Esophagus muscularis mucosa (tissue), 4 donors: Measurements from ENCODE around the gene PRKN. TPM values are rescaled to one million over a fixed set of nuclear protein-coding genes. Genes with fewer than 3 reads are reported as not detected.

ENCODE experiments used
- DNase-seq: peaks from one replicate; pipeline ENCODE4 v3.0.0-alpha.2; 2017; ENCODE audit errors: extremely low spot score
- H3K27ac ChIP-seq, 4 donors: fragments of 200-600 bp; sonication (generic); replicated peaks in 1 of 4; 1 replicate in 3 of 4; 2 replicates in 1 of 4; pipeline ENCODE4 v1.5.1; 2016 to 2019; ENCODE audit warnings: mild to moderate bottlenecking in 1 of 4
- H3K27me3 ChIP-seq, 4 donors: fragments of 200-600 bp; sonication (generic); one replicate each; pipeline versions ENCODE4 v1.5.1 to v1.6.0; 2016 to 2019
- H3K36me3 ChIP-seq, 4 donors: fragments of 200-600 bp; sonication (generic); one replicate each; pipeline ENCODE4 v1.5.1; 2016 to 2019
- H3K4me1 ChIP-seq, 4 donors: fragments of 200-600 bp; sonication (generic); one replicate each; pipeline ENCODE4 v1.5.1; 2016 to 2019
- H3K4me3 ChIP-seq, 4 donors: fragments of 200-600 bp; sonication (generic); 1 replicate in 2 of 4; 2 replicates in 2 of 4; pipeline ENCODE4 v1.5.1; 2016 to 2019; ENCODE audit warnings: mild to moderate bottlenecking in 4 of 4, moderate library complexity in 1 of 4
- H3K9me3 ChIP-seq, 4 donors: fragments of 200-600 bp; sonication (generic); 1 replicate in 3 of 4; 2 replicates in 1 of 4; pipeline ENCODE4 v1.5.1; 2016 to 2019
- CTCF ChIP-seq, 3 experiments: fragments of 200-600 bp in 2 of 3; fragments of 450-650 bp in 1 of 3; sonication (generic) in 2 of 3; IDR thresholded peaks; one replicate each; pipeline ENCODE4 v1.5.1; 2017 to 2019; ENCODE audit warnings: antibody characterized with exemption in 3 of 3, mild to moderate bottlenecking in 2 of 3, moderate library complexity in 1 of 3
- EP300 ChIP-seq: sonication (generic); formaldehyde crosslinking; IDR thresholded peaks from one replicate; pipeline ENCODE4 v1.6.1; 2017; ENCODE audit warnings: antibody characterized with exemption
- POLR2A ChIP-seq: fragments of 450-650 bp; IDR thresholded peaks from one replicate; pipeline ENCODE4 v1.6.1; 2017; ENCODE audit warnings: antibody characterized with exemption, moderate library complexity, mild to moderate bottlenecking, low read depth
- POLR2AphosphoS5 ChIP-seq, 2 donors: sonication (generic); formaldehyde crosslinking; IDR thresholded peaks; one replicate each; pipeline ENCODE4 v1.6.1; 2017; ENCODE audit warnings: antibody characterized with exemption in 2 of 2
- WGBS: methylation state at CpG from one replicate; pipeline ENCODE4 v1.1.5; 2018; 5-methylcytosine and 5-hydroxymethylcytosine counted together
- intact Hi-C: fragments of 100-400 bp; cut with DNase I; formaldehyde crosslinking; loops from one replicate; pipeline ENCODE4 v1.15.1; 2023
- total RNA-seq, 4 donors: library from RNA; depleted of rRNA; stranded (reverse); fragments of >200 nt; gene quantifications; one replicate each; pipeline versions ENCODE4 v1.1.0 to v1.2.1, GENCODE V29; 2016

Gene PRKN
- total RNA-seq, 4 donors from 2014 or later, result 9.6 to 14.5 (median 10.8) TPM

GRCh38 chr6:162497389-162497788 is 230.2 kb downstream of the PRKN start:
- Histone ChIP-seq H3K4me3 (no peak overlapping the region), H3K4me1 (no peaks in the 10 kb centered on the region), H3K36me3 (no peaks in the 10 kb centered on the region), H3K9me3 (no peaks in the 10 kb centered on the region), H3K27ac (no peak overlapping the region), H3K27me3 (no peaks in the 10 kb centered on the region)
- intact Hi-C loops, result no loop called here
- DNase-seq, result no peak
- 85% methylated on average over 5 of the region's 5 CpGs for WGBS
- TF ChIP-seq EP300, result no peak
- no peak for TF ChIP-seq POLR2A
- no peak for TF ChIP-seq POLR2AphosphoS5 (IDR thresholded peaks at IDR 0.05)
- no peak for TF ChIP-seq CTCF (IDR thresholded peaks at IDR 0.05)

- TF ChIP-seq POLR2AphosphoS5 (IDR thresholded peaks at IDR 0.05) (no peak), POLR2A (no peak), EP300 (no peak), CTCF (IDR thresholded peaks at IDR 0.05) (no peak)
- no peaks in the 10 kb centered on the region for H3K36me3 ChIP-seq
- no peaks in the 10 kb centered on the region for H3K27me3 ChIP-seq
- DNase-seq, result no peak
- H3K9me3 ChIP-seq, result no peaks in the 10 kb centered on the region
- intact Hi-C loops, result no loop called here
- H3K4me3 ChIP-seq, result no peak overlapping the region
- no peaks in the 10 kb centered on the region for H3K4me1 ChIP-seq
- H3K27ac ChIP-seq, result no peak overlapping the region
- WGBS, result 82% methylated on average over 3 of the region's 3 CpGs
Observed at GRCh38 chr6:162493917-162494316, 233.6 kb downstream of the PRKN start.

- H3K9me3 ChIP-seq, result no peaks in the 10 kb centered on the region
- peaks cover 0 to 2% (median 0%) of the 10 kb centered on the region in 4 donors for H3K4me1 ChIP-seq
- no peak overlapping the region for H3K27ac ChIP-seq
- H3K4me3 ChIP-seq, result no peak overlapping the region
- 100% methylated on average over 1 of the region's 9 CpGs for WGBS
- no peak for DNase-seq
- no peaks in the 10 kb centered on the region for H3K36me3 ChIP-seq
- intact Hi-C loops, result no loop called here
- no peaks in the 10 kb centered on the region for H3K27me3 ChIP-seq
- TF ChIP-seq EP300, result no peak
- TF ChIP-seq POLR2A, result no peak
- TF ChIP-seq CTCF (IDR thresholded peaks at IDR 0.05), result no peak
- no peak for TF ChIP-seq POLR2AphosphoS5 (IDR thresholded peaks at IDR 0.05)
Observed at GRCh38 chr6:162491637-162492036, 235.9 kb downstream of the PRKN start.

- H3K4me3 ChIP-seq, result no peak overlapping the region
- H3K36me3 ChIP-seq, result no peaks in the 10 kb centered on the region
- H3K27me3 ChIP-seq, result no peaks in the 10 kb centered on the region
- TF ChIP-seq EP300, result no peak
- no peak for TF ChIP-seq POLR2A
- TF ChIP-seq POLR2AphosphoS5 (IDR thresholded peaks at IDR 0.05), result no peak
- no peak for TF ChIP-seq CTCF (IDR thresholded peaks at IDR 0.05)
- H3K27ac ChIP-seq, result no peak overlapping the region
- intact Hi-C loops, result no loop called here
- WGBS, result 89% methylated on average over 5 of the region's 5 CpGs
- peaks cover 0 to 15% (median 2%) of the 10 kb centered on the region in 4 donors for H3K4me1 ChIP-seq
- no peak for DNase-seq
- H3K9me3 ChIP-seq, result no peaks in the 10 kb centered on the region
Observed at GRCh38 chr6:162489101-162489976, 238.2 kb downstream of the PRKN start.
